Measurements from ENCODE around the gene DDX18. TPM values are rescaled to one million over a fixed set of nuclear protein-coding genes. Genes with fewer than 3 reads are reported as not detected.
"Not testable (repeated sequence)": the region's sequence is repeated elsewhere in the genome, so short reads cannot be mapped to it uniquely, and the experiment has no call there.

The DDX18 gene
- polyA plus RNA-seq (2013, experiment 1 of 2; ENCODE audit: insufficient read length) = 59.6 TPM
- 67.4 TPM for polyA plus RNA-seq (2013, experiment 2 of 2; ENCODE audit: insufficient read length)

DNA sequence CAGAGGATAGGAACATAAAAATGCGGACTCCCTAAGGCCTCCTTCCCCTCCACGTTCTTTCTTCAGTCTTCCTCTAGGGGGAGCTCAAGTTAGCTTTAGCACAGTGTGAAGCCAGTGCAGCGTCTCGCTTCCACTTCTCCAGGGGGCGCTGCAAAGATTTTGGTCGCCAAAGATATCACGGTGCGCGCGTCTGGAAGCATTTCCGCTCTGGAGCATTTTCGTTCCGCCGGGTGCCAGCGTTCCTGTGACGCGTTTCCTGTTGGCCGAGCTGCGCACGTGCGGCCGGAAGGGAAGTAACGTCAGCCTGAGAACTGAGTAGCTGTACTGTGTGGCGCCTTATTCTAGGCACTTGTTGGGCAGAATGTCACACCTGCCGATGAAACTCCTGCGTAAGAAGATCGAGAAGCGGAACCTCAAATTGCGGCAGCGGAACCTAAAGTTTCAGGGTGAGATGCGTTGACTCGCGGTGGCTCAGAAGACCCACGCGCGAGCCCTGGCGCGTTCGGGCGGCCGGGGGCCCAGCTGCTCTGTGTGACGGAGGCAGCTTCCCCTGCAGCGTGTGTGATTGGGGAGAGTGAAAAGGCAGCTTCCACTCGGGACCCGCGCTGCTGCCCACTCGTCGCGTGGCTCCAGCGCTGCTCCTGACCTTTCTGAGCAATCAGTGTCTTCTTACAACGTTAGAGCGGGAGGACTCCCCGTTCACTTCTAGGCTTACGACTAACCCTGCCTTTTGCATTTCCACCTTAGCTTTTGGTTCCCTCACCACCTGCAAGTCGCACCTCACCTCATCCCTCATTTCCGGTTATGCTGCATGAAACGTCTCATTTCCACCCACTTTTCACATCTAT is at the start of gene DDX18:
Gene DDX18 (plus strand): TSS at position 275 of the 848 bp plus-strand sequence. CDS start 87 bp downstream, at position 362.
- peak; percentile 98 for DNase-seq

DNA sequence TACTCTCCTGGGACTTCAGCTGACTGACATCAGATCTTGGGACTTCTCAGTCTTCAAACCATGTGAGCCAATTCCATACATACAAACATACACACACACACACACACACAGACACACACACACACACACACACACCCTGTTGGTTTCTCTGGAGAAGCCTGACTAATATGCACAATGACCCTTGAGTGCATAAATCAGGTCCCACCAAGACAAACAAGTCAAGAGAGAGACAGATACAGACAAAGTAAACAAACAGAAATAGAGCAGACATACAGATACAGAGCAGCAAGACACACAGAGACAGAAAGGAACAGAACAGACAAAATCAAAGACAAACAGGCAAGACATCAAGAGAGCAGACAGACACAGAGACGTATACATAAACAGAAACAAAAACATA is 43.8 kb upstream of the DDX18 start:
- no peak for DNase-seq

DNA sequence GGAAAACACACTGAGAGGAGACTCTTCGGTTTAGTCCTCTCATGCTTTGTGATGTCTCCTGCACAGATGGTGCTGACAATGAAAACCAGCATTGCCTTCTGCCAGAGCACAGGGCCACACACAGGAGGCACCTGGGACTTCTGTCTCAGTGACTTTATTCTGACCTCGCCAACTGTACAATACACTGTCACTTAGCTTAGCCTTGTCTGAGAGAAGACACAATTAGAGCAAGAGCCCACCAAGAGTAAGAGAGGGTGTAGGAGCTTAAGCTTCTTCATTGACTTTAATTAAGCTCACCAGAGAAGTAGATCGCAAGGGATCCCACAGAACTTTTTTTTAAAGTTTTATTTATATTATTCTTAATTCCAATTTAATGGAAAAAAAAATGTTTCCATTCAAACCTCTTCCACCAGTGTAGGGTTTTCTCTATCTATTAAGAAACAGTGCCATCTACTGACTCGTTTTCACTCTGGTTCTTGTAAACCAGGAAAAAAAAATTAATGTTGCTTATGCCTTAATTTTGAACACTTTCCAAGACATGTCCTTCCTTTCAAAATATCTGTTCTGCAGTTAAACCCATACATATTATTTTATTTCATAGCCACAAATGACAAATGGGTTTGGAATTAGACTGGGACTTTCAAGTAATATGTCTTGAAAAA is 42.4 kb upstream of the DDX18 start:
- DNase-seq = peak; percentile 33

DNA sequence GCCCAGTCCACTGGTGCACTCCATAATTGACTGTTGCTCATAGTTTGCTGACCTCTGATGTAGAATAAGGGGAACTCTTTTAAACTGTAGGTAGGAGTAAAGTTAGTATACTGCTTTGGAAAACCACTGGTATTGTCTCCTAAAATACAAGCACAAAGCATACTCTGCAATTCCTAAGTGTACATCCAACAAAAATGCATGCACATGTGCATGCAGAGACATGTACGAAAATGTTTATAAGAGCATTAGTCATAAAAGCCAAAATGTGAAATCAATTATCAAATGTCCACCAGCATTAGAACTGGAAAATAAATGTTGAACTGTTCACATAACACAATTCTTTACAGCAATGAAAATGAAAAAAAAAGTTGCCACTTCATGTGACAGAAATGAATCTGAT is 39.8 kb upstream of the DDX18 start:
- no peak for DNase-seq

DNA sequence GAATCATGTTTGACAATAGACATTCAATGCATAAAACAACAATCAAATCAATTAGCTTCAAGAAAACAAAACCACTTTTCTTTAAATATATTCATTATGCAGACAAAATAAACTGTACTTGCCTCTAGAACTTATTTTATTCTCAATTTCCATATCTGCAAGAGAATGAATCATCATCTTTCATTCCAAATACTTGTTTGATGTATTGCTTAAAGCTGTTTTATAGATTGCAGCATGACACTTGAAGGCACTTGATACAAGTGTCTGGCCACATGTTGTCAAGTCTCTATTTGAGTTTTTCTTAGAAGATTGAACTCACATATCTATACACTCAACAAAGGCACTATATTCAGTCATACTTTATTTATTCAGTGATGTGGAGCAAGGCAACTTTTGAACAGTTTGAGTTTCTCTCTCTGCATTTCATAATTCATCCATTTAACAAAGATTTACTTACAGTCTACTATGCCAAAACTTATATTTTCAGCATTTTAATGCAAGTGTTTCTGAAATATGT is 38.7 kb upstream of the DDX18 start:
- no peak for DNase-seq

DNA sequence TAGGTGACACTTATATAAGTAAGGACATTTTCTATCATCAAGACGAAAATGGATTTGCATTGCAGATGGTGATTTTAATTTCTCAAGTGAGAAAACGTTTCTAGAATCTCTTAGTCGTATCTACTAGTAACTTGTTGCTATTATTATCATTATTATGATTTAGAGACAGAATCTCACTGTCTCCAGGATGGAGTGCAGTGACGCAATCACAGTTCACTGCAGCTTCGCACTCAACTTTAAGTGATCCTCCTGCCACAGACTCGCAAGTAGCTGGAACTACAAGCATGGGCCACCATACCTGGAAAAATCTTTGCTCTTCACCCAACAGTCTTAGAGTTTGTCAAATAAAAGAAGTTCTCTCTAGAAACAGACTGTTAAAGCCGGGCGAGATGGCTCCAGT is 37.6 kb upstream of the DDX18 start:
- no peak for DNase-seq

DNA sequence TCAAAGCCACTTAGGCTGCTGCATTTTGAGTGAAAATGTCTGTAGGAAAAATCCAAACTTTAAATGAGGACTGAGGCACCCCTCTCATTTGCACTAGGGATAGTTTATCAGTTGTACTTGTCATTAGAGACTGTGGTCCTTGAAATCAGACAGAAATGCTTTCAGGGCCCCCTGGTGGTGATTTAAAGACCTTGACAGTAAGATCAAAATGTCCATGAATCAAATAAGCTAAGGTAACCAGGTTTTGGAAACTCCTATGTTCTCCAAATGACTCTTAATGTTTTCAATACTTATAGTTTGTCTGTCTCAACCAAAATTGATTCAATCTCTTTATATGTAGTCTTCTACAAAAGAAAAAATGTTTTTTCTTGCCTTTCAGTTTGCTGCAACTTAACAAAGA is 28.8 kb upstream of the DDX18 start:
- peak; percentile 49 for DNase-seq

DNA sequence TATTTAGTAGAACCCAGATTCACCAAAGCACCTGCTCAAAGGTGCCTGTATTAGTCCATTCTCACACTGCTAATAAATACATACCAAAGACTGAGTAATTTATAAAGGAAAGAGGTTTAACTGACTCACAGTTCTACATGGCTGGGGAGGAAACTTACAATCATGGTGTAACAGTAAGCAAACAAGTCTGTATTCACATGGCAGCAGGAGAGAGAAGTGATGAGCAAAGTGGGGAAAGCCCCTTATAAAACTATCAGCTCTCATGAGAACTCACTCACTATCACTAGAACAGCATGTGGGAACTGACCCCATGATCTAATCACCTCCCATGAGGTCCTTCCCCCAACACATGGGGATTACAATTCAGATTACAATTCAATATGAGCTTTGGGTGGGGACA is 28.0 kb upstream of the DDX18 start:
- DNase-seq = no peak

DNA sequence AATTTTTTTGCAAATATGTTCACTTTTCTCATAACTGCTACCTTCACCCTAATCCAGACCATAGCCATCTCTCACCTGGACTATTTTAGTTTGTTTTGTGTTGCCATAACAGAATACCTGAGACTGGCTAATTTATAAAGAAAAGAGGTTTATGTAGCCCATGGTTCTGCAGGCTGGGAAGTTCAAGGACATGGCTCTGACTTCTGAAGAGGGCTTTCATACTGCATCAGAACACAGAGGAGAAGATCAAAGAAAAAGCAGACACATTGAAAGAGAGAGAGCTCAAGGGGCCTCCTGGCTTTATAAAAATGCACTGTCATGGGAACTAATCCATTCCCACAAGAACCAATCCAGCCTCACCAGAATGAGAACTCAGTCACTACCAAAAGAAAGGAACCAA is 25.0 kb upstream of the DDX18 start:
- no peak for DNase-seq

DNA sequence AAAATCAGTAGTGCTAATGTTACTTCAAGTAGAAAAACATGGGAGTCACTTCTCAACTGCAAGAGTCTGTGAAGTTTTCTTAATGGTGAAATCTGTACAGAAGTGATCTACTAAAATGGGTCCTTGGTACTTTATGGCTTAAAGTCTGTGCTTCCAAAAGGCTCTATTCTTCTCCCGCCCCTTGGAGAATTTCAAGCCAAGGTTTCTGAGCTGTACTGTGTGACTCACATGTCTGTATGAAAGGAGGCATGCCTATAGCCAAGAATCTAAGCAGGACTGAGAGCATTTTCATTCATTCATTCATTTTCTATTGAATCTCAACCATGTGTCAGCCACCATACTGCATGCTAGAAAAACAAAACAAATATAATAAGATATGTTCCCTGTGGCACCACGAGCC is 19.8 kb upstream of the DDX18 start:
- no peak for DNase-seq

DNA sequence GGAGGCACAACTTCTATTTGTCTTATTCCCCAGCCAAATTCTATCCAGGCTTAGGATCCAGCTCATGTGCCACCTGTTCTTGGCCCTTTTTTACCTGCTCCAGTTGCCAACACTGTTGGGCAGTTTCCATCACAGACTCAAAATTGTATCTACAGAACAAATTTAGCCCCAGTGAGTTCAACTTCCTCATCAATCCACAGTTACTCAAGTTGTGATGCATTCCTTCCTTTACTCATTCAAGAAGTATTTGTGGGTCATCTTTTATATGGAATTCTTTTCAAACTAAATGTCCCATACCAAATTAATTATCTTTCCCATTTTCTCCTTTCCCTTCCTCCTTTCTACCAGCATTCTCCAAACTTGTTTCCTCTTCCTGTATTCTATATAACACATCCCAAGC is 12.7 kb upstream of the DDX18 start:
- peak; percentile 51 for DNase-seq

DNA sequence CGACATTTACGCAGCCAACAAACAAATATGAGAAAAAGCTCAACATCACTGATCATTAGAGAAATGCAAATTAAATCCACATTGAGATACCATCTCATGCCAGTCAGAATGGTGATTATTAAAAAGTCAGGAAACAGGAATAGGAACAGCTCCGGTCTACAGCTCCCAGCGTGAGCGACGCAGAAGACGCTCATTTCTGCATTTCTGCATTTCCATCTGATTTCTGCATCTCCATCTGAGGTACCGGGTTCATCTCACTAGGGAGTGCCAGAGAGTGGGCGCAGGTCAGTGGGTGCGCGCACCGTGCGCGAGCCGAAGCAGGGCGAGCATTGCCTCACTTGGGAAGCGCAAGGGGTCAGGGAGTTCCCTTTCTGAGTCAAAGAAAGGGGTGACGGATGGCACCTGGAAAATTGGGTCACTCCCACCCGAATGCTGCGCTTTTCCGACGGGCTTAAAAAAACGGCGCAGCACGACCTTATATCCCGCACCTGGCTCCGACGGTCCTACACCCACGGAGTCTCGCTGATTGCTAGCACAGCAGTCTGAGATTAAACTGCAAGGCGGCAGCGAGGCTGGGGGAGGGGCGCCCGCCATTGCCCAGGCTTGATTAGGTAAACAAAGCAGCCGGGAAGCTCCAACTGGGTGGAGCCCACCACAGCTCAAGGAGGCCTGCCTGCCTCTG is 10.7 kb upstream of the DDX18 start:
- not testable (repeated sequence) for DNase-seq

DNA sequence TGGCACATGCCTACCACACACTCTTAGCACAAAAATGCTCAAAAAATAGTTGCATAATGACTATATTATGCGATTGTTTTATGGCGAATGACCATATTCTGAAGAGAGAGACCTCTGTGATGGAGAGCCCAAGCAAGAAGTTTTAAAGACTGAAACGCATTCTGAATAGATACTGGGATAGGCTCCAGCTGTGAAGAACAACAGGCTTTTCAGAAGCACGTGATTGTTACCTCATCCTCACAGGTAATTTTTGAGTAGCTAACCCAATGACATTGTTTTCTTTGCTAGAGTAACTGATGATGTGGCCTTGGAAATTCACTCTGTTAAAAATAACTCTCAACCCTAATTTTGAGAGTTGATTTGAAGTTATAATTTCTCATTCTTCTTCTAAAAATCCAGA is 2.0 kb upstream of the DDX18 start:
- no peak for DNase-seq

DNA sequence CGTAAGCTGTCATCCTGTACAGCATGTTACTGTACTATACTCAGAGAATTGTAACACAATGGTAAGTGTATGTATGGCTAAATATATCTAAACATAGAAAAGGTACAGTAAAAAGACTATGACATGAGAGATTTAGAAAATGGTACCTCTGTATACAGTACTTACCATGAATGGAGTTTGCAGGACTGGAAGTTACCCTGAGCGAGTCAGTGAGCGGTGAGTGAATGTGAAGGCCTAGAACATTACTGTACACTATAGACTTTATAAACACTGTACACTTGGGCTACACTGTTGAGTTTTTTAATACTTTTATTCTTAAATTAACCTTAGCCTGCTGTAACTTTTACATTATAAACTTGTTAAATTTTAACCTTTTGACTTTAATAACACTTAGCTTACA is 1.5 kb downstream of the DDX18 start:
- no peak for DNase-seq

DNA sequence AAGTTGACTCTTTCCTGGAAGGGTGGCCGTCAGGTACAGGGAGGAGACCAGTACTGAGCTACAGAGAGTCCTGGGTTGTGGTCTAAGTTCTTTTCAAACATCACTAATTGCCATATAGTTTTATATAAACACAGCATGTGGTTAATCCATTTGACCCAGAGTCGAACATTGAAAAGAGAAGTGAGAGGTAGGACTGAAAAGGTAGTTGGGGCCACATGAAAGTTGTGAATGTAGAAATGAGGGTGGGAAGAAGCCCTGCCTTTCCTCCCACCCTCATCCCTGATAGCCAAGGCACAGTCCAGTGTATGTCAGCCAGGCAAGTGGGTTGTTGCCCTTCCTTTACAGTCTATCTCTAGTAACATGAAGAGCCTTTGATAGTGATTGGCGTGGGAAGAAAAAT is 4.4 kb downstream of the DDX18 start:
- DNase-seq = no peak

DNA sequence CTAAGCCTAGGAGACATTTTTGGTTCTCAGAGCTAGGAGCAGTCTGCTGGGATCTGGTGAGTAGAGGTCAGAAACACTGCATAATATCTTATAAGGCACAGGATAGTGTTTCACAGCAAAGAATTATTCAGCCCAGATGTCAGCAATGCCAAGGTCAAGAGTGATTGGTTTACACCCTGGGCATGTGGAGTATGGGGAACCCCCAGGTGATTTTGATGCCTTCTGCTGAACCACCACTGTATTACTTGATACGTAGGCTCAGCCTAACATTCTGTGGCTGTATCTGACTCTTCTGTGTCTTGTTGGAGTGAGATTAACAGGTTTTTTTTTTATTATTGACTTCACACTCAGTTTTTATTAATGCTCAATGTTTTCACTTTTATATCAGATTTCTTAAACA is 6.0 kb downstream of the DDX18 start:
- no peak for DNase-seq

DNA sequence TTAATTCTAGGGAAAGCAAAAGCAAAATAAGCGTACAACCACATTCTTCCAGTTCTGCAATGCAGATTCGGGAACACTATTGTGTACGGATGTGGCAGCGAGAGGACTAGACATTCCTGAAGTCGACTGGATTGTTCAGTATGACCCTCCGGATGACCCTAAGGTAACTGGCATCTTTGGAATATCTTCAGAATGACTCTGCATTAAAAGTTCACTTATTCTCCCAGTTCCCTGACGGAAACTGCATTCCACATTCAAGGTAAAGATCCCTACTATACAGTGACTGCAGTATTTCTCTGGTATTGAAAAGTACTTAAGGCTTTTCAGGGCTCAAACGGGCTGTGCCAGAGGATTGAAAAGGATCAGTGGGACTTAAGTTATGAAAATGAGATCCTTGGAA is 10.9 kb downstream of the DDX18 start:
- DNase-seq = no peak

DNA sequence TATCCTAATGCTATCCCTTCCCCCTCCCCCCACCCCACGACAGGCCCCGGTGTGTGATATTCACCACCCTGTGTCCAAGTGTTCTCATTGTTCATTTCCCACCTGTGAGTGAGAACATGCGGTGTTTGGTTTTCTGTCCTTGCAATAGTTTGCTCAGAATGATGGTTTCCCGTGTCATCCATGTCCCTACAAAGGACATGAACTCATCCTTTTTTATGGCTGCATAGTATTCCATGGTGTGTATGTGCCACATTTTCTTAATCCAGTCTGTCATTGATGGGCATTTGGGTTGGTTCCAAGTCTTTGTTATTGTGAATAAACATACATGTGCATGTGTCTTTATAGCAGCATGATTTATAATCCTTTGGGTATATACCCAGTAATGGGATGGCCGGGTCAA is 13.0 kb downstream of the DDX18 start:
- DNase-seq = not testable (repeated sequence)

DNA sequence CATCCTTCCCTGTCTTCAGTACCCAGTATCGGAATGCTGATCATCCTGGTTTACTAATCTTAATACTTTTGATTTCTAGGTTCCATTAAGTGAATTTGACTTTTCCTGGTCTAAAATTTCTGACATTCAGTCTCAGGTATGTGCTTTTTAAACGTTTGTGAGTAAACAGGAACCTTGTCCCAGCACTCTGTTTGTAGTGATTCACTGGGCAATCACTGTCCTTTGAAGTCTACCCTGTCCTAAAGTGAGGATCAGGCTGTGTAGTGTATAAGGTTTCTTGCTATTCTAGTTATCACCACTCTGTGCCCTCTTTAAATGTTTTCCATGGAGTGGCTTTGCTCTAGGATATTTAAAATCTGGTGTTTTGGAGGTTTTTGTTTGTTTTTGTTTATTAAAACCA is 14.4 kb downstream of the DDX18 start:
- DNase-seq = no peak

DNA sequence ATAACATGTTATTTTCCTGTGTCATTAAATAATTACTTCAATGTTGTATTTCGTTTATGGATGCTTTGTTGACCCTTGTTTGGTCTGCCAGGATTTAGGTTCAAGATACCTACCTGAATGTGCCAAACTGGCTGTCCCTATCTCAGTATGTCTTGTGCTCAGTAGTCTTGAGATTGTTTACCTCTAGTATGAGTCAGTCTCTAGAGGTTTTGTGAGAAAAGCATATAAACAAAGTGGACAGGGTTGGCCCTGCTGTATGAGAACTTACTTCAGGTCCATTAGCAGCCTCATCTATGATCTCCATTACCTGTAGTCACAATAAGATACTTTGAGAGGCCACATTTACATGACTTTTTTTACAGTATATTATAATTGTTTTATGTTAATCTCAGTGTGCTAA is 17.8 kb downstream of the DDX18 start:
- DNase-seq = no peak

DNA sequence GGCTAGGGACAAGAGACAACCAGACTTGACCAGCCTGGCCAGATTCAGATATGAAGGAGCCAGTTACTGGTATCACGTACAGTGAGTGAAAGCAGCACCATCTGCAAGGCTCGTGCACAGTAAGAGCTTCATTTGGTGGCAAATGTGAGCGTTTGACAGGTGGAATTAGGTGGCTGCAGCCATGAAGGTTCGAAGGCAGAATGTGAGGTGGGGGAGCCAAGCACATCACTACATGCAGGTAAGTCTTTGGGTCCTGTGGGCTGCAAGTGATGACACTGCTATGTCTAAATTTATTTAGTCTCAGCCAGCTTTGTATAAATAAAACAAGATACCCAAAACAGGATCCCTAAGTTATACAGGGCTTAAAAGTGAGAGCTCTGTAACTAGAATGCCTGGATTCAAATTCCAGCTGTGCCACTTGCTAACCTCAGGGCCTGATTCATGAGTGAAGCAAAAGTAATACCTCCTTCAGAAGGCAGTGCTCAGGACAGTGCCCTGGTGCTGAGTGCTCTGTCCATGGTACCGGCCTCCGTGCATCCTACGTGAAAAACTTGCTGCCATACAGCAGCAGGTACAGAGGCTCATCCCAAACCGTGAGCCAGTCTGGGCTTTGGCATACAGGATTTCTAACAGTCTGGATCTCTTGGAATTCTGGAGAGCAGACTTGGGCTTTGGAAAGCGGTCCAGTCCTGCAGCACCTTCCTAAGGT is 18.6 kb downstream of the DDX18 start:
- peak; percentile 29 for DNase-seq

DNA sequence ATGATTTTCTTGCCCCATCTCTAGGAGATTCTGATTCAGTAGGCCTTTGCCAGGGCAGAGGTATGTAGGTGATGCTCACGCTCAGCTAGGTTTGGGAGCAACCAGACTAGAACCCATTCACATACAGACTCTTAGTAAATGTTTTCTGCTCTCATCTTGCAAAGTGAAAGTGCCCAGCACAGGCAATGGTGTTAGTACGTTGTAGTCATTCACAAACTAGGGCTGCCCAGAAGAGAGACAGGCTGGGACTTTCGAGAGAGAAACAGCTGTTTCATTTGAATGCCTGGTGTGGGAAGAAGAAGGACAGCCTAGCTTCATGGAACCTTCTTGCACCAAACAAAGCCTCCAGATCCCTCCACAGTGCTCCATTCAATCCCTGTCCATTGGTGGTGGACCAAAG is 19.4 kb downstream of the DDX18 start:
- no peak for DNase-seq

DNA sequence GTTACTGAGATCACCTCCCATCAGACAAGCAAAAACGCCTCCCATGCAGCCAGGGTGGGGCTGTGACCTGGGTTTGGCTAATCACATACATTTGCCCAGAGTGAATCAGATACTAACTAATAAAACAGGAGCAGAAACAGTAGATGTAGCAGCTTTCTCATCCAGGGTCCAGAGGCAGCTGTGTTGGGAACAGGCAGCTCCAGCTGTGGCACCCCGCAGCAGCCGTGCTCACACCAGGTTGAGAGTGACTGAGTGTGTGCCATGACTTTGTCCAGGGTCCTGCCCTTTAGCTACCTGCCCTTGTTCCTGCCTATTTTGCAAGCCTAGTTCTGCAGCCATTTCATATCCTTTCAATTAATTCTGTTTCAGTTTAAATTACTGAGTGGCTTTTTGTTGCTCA is 20.5 kb downstream of the DDX18 start:
- DNase-seq = no peak

All from fibroblast of skin of scalp (primary cell).